ENCODE data around the gene BET1L. TPM values are rescaled to one million over a fixed set of nuclear protein-coding genes. Genes with fewer than 3 reads are reported as not detected.
"Not testable (repeated sequence)": the region's sequence is repeated elsewhere in the genome, so short reads cannot be mapped to it uniquely, and the experiment has no call there.

The BET1L gene
- total RNA-seq, 2 donors from 2014 or later: 42.2 to 48.9 TPM

- not testable (repeated sequence) for ATAC-seq; H3K4me3 Mint-ChIP-seq; DNase-seq; H3K27me3 Mint-ChIP-seq; H3K9me3 ChIP-seq (ENCODE audit: control insufficient read depth, low read length, poor library complexity, severe bottlenecking)
- peak overlapping the region; percentile 98 for H3K27ac Mint-ChIP-seq
- peaks cover 11% of the 10 kb centered on the region for H3K36me3 Mint-ChIP-seq (ENCODE audit: low read depth)
- peaks cover 40% of the 10 kb centered on the region for H3K4me1 Mint-ChIP-seq
Measured at GRCh38 chr11:238346-238745, 31.1 kb upstream of the BET1L start.

- peak within 1 kb of the TSS; percentile 98 for H3K27ac Mint-ChIP-seq
- peak within 1 kb of the TSS; percentile 96 for H3K4me3 Mint-ChIP-seq
- H3K9me3 ChIP-seq (ENCODE audit: control insufficient read depth, low read length, poor library complexity, severe bottlenecking): no peaks in the 10 kb centered on the region
- DNase-seq (peak; percentile 82 to 83 (median 83)), ATAC-seq (peak; percentile 86)
- H3K27me3 Mint-ChIP-seq: no peaks in the 10 kb centered on the region
- H3K4me1 Mint-ChIP-seq: peaks cover 36% of the 10 kb centered on the region
- peaks cover 5% of the 10 kb centered on the region for H3K36me3 Mint-ChIP-seq (ENCODE audit: low read depth)
Measured at GRCh38 chr11:236774-237767, 29.9 kb upstream of the BET1L start, which contains the start of gene PSMD13. Gene PSMD13, plus strand, starts transcription at chr11:236976. Its CDS starts 74 bp downstream, at chr11:237050.

- H3K27me3 Mint-ChIP-seq: no peaks in the 10 kb centered on the region
- DNase-seq (peak; percentile 76 to 82 (median 82)), ATAC-seq (peak; percentile 91)
- H3K4me1 Mint-ChIP-seq: peaks cover 27% of the 10 kb centered on the region
- no peaks in the 10 kb centered on the region for H3K9me3 ChIP-seq (ENCODE audit: control insufficient read depth, low read length, poor library complexity, severe bottlenecking)
- H3K4me3 Mint-ChIP-seq: peak within 1 kb of the TSS; percentile 96
- H3K36me3 Mint-ChIP-seq (ENCODE audit: low read depth): no peaks in the 10 kb centered on the region
- peak within 1 kb of the TSS; percentile 98 for H3K27ac Mint-ChIP-seq
Measured at GRCh38 chr11:235997-236773, 29.0 kb upstream of the BET1L start, which contains the start of gene SIRT3. Gene SIRT3, minus strand, starts transcription at chr11:236342. Its CDS starts 14 bp downstream, at chr11:236328.

GRCh38 chr11:235609-235996 is 28.4 kb upstream of the BET1L start:
- peaks cover 25% of the 10 kb centered on the region for H3K4me1 Mint-ChIP-seq
- peak overlapping the region; percentile 45 for H3K27ac Mint-ChIP-seq
- H3K4me3 Mint-ChIP-seq: peak overlapping the region; percentile 96
- H3K27me3 Mint-ChIP-seq: no peaks in the 10 kb centered on the region
- ATAC-seq (peak; percentile 36), DNase-seq (no peak)
- no peaks in the 10 kb centered on the region for H3K9me3 ChIP-seq (ENCODE audit: control insufficient read depth, low read length, poor library complexity, severe bottlenecking)
- H3K36me3 Mint-ChIP-seq (ENCODE audit: low read depth): no peaks in the 10 kb centered on the region

GRCh38 chr11:235180-235579 is 28.0 kb upstream of the BET1L start:
- H3K9me3 ChIP-seq (ENCODE audit: control insufficient read depth, low read length, poor library complexity, severe bottlenecking): no peaks in the 10 kb centered on the region
- Mint-ChIP-seq H3K27me3 (no peaks in the 10 kb centered on the region), H3K4me1 (peaks cover 23% of the 10 kb centered on the region), H3K4me3 (peak overlapping the region; percentile 96), H3K27ac (peak overlapping the region; percentile 45), H3K36me3 (ENCODE audit: low read depth) (no peaks in the 10 kb centered on the region)
- DNase-seq (no peak), ATAC-seq (no peak)

GRCh38 chr11:232783-233565 is 25.8 kb upstream of the BET1L start:
- DNase-seq: no peak
- peak overlapping the region; percentile 21 for H3K27ac Mint-ChIP-seq
- no peak overlapping the region for H3K4me3 Mint-ChIP-seq
- peaks cover 18% of the 10 kb centered on the region for H3K4me1 Mint-ChIP-seq
- peaks cover 2% of the 10 kb centered on the region for H3K36me3 Mint-ChIP-seq (ENCODE audit: low read depth)
- H3K27me3 Mint-ChIP-seq: no peaks in the 10 kb centered on the region
- H3K9me3 ChIP-seq (ENCODE audit: control insufficient read depth, low read length, poor library complexity, severe bottlenecking): no peaks in the 10 kb centered on the region
- no peak for ATAC-seq

- Mint-ChIP-seq H3K27ac (no peak overlapping the region), H3K27me3 (no peaks in the 10 kb centered on the region), H3K4me3 (no peak overlapping the region), H3K36me3 (ENCODE audit: low read depth) (peaks cover 2% of the 10 kb centered on the region), H3K4me1 (peaks cover 20% of the 10 kb centered on the region)
- no peaks in the 10 kb centered on the region for H3K9me3 ChIP-seq (ENCODE audit: control insufficient read depth, low read length, poor library complexity, severe bottlenecking)
- no peak for DNase-seq
- no peak for ATAC-seq
Measured at GRCh38 chr11:230431-230830, 23.2 kb upstream of the BET1L start.

GRCh38 chr11:227824-228379 is 20.7 kb upstream of the BET1L start:
- DNase-seq (no peak), ATAC-seq (no peak)
- Mint-ChIP-seq H3K36me3 (ENCODE audit: low read depth) (peaks cover 6% of the 10 kb centered on the region), H3K4me3 (no peak overlapping the region), H3K27me3 (no peaks in the 10 kb centered on the region), H3K27ac (peak overlapping the region; percentile 9), H3K4me1 (peaks cover 13% of the 10 kb centered on the region)
- H3K9me3 ChIP-seq (ENCODE audit: control insufficient read depth, low read length, poor library complexity, severe bottlenecking): no peaks in the 10 kb centered on the region

GRCh38 chr11:225734-226453 is 18.7 kb upstream of the BET1L start:
- Mint-ChIP-seq H3K4me3 (no peak overlapping the region), H3K36me3 (ENCODE audit: low read depth) (peaks cover 9% of the 10 kb centered on the region), H3K4me1 (peaks cover 16% of the 10 kb centered on the region), H3K27ac (no peak overlapping the region), H3K27me3 (no peaks in the 10 kb centered on the region)
- ATAC-seq: no peak
- DNase-seq: no peak
- no peaks in the 10 kb centered on the region for H3K9me3 ChIP-seq (ENCODE audit: control insufficient read depth, low read length, poor library complexity, severe bottlenecking)

- H3K4me3 Mint-ChIP-seq: no peak overlapping the region
- no peak for ATAC-seq
- DNase-seq: no peak
- peaks cover 9% of the 10 kb centered on the region for H3K36me3 Mint-ChIP-seq (ENCODE audit: low read depth)
- peaks cover 16% of the 10 kb centered on the region for H3K4me1 Mint-ChIP-seq
- H3K9me3 ChIP-seq (ENCODE audit: control insufficient read depth, low read length, poor library complexity, severe bottlenecking): no peaks in the 10 kb centered on the region
- H3K27ac Mint-ChIP-seq: no peak overlapping the region
- no peaks in the 10 kb centered on the region for H3K27me3 Mint-ChIP-seq
Measured at GRCh38 chr11:224424-224823, 17.2 kb upstream of the BET1L start.

- peaks cover 20% of the 10 kb centered on the region for H3K4me1 Mint-ChIP-seq
- ATAC-seq (no peak), DNase-seq (no peak)
- H3K9me3 ChIP-seq (ENCODE audit: control insufficient read depth, low read length, poor library complexity, severe bottlenecking): no peaks in the 10 kb centered on the region
- H3K27me3 Mint-ChIP-seq: no peaks in the 10 kb centered on the region
- H3K4me3 Mint-ChIP-seq: no peak overlapping the region
- no peak overlapping the region for H3K27ac Mint-ChIP-seq
- peaks cover 11% of the 10 kb centered on the region for H3K36me3 Mint-ChIP-seq (ENCODE audit: low read depth)
Measured at GRCh38 chr11:223884-224283, 16.7 kb upstream of the BET1L start.

All from T-helper 17 cell (primary cell).